Measurements from ENCODE around the gene SCAANT1. TPM values are rescaled to one million over a fixed set of nuclear protein-coding genes. Genes with fewer than 3 reads are reported as not detected.

Gene SCAANT1
- total and polyA plus RNA-seq, 8 donors = not detected

DNA sequence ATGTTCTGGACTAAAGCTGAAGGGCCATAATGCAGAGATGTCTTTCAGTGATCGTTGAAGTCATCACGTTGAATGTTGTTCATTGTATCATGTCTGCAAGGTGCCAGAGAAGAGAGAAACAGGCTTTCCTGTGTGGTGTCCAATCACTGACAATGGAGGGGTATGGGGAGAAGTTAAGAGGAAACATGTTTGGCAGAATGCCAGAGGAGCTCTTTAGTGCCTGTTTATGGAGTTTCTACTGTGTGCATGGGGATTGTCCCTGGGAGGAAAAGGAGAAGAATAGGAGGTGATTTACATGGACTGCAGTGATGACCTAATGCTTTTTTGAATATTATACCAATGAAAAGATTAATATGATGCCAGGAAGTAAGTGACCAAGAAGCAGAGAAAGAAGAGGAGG, 11.7 kb downstream of the SCAANT1 start:
- no peak for TF ChIP-seq POLR2AphosphoS5 (IDR thresholded peaks at IDR 0.05)
- no peak for TF ChIP-seq EP300 (IDR thresholded peaks at IDR 0.05)
- TF ChIP-seq CTCF (IDR thresholded peaks at IDR 0.05) = no peak
- no peak for TF ChIP-seq POLR2A (IDR thresholded peaks at IDR 0.05)
- intact Hi-C loops (cut with DNase I; ENCODE audit: low total_unique reads) = no loop called here
- Histone ChIP-seq H3K27me3 (no peaks in the 10 kb centered on the region), H3K36me3 (peaks cover 0 to 33% (median 25%) of the 10 kb centered on the region in 4 donors), H3K4me1 (peaks cover 0 to 14% (median 5%) of the 10 kb centered on the region in 4 donors), H3K4me3 (no peak overlapping the region), H3K9me3 (no peaks in the 10 kb centered on the region), H3K27ac (no peak overlapping the region)
- WGBS, 5 donors = 71 to 92% (median 81%) methylated on average over 2 of the region's 2 CpGs
- DNase-seq = peak in 1 of 2 donors; percentile 40

DNA sequence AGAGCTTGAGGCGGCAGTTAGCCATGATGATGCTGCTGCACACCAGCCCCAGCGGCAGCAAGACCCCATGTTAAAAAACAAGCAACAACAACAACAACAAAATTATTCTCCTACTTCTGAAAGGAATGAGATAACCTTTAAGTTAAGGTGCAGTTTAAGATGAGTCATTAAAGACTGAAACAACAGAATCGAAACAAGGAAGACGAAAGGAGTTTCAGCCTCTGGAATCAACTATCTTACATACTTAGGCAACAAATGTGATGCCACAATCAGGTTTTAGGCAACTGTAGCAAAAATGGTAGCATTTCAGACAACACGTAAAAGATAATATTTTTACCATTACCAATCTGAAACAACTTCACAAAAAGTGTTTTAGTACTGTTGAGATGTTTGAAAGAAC, 12.2 kb downstream of the SCAANT1 start:
- no peak overlapping the region for H3K27ac ChIP-seq

DNA sequence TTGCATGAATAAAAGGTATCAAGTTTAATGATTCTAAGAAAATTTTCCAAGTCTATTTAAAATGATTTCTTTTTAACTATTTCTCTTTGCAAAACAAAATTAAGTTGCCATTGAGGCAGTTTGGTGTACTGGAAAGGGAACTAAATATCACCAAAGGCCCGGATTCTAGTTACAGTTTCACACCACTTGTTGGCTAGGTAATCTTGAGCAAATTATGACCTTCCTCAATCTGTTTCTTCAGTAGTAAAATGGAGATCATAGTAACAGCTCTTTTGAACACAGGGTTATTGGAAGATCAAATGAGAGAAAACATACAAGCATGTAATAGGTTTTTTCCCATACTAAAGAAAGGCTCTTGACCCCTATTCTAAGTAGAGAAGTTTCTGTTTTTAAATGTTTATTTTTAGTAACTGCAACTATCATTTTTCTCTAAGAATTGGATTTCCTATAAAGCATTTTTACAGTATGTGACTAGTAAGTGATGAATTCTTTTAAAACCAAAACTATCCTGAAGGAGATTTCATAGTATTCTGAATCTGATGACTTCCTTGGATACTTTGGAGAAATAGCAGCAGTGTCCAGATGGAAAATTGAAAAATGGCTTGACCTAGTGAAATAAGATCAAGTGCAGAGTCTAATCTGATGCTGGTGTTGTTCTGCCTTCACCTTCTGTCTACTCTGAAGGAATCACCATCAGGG, 15.7 kb downstream of the SCAANT1 start:
- Histone ChIP-seq H3K4me1 (peaks cover 0 to 24% (median 10%) of the 10 kb centered on the region in 4 donors), H3K36me3 (peaks cover 0 to 31% (median 21%) of the 10 kb centered on the region in 4 donors), H3K27me3 (no peaks in the 10 kb centered on the region), H3K4me3 (no peak overlapping the region), H3K27ac (no peak overlapping the region), H3K9me3 (no peaks in the 10 kb centered on the region)
- DNase-seq = no peak
- TF ChIP-seq CTCF (IDR thresholded peaks at IDR 0.05) (no peak), EP300 (IDR thresholded peaks at IDR 0.05) (no peak), POLR2A (IDR thresholded peaks at IDR 0.05) (no peak), POLR2AphosphoS5 (IDR thresholded peaks at IDR 0.05) (no peak)
- WGBS, 5 donors = 54 to 82% (median 73%) methylated on average over 1 of the region's 1 CpG
- intact Hi-C loops (cut with DNase I; ENCODE audit: low total_unique reads) = no loop called here

More for the DNA sequence above, 12.2 kb downstream of the SCAANT1 start:
- Histone ChIP-seq H3K36me3 (peaks cover 0 to 29% (median 24%) of the 10 kb centered on the region in 4 donors), H3K4me3 (no peak overlapping the region), H3K4me1 (peaks cover 0 to 18% (median 10%) of the 10 kb centered on the region in 4 donors), H3K27me3 (no peaks in the 10 kb centered on the region), H3K9me3 (no peaks in the 10 kb centered on the region)
- no peak for DNase-seq
- intact Hi-C loops (cut with DNase I; ENCODE audit: low total_unique reads) = no loop called here
- 92 to 95% (median 94%) methylated on average over 5 of the region's 5 CpGs for WGBS, 5 donors
- TF ChIP-seq POLR2AphosphoS5 (IDR thresholded peaks at IDR 0.05) (no peak), CTCF (IDR thresholded peaks at IDR 0.05) (no peak), EP300 (IDR thresholded peaks at IDR 0.05) (no peak), POLR2A (IDR thresholded peaks at IDR 0.05) (no peak)

GRCh38 chr3:63895422-63896189, 16.6 kb downstream of the SCAANT1 start:
- intact Hi-C loops (cut with DNase I; ENCODE audit: low total_unique reads) = no loop called here
- no peak for DNase-seq
- no peaks in the 10 kb centered on the region for H3K9me3 ChIP-seq
- no peak for TF ChIP-seq EP300 (IDR thresholded peaks at IDR 0.05)
- TF ChIP-seq CTCF (IDR thresholded peaks at IDR 0.05) = no peak
- TF ChIP-seq POLR2A (IDR thresholded peaks at IDR 0.05) = no peak
- TF ChIP-seq POLR2AphosphoS5 (IDR thresholded peaks at IDR 0.05) = no peak
- H3K27ac ChIP-seq = no peak overlapping the region
- 67 to 79% (median 70%) methylated on average over 5 of the region's 5 CpGs for whole genome bisulfite sequencing, 5 donors
- peaks cover 0 to 33% (median 24%) of the 10 kb centered on the region in 4 donors for H3K36me3 ChIP-seq
- H3K27me3 ChIP-seq = no peaks in the 10 kb centered on the region
- H3K4me3 ChIP-seq = no peak overlapping the region
- H3K4me1 ChIP-seq = peaks cover 0 to 24% (median 10%) of the 10 kb centered on the region in 4 donors

Measured in stomach (tissue), 9 donors.